Measurements from ENCODE around the gene OSBPL9.

- TF ChIP-seq CTCF (IDR thresholded peaks at IDR 0.05), result no peak
- TF ChIP-seq EZH2 (IDR thresholded peaks at IDR 0.05; ENCODE audit: borderline replicate concordance, insufficient read depth, low read depth, low read length, poor library complexity, severe bottlenecking), result no peak
Observed at GRCh38 chr1:51790385-51790784, 173.5 kb downstream of the OSBPL9 start.

Measured in B cell (primary cell).